ENCODE measurements around the gene ADORA3.
A peak's percentile ranks its signal among the peaks of the same experiment; 100 is the strongest.

The ADORA3 gene

DNA sequence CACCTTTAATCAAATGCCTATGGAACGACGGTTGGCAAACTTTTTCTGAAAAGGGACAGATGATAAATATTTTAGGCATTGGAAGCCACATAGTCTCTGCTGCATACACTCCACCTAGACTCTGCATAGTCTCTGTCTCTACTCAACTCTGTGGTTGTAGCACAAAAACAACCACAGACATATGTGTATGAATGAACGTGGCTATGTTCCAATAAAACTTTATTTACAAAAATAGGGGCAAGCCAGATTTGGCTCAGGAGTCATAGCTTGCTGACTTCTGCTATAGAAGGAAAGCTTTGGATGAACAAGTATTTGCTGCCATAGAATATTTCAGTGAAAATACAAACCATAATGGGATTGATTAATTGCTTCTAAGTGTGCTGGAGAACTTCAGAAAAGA is 37.5 kb upstream of the ADORA3 start:
- DNase-seq (ENCODE audit: low spot score) = no peak
- H3K27ac ChIP-seq = no peak overlapping the region
- TF ChIP-seq, protein P1, sequence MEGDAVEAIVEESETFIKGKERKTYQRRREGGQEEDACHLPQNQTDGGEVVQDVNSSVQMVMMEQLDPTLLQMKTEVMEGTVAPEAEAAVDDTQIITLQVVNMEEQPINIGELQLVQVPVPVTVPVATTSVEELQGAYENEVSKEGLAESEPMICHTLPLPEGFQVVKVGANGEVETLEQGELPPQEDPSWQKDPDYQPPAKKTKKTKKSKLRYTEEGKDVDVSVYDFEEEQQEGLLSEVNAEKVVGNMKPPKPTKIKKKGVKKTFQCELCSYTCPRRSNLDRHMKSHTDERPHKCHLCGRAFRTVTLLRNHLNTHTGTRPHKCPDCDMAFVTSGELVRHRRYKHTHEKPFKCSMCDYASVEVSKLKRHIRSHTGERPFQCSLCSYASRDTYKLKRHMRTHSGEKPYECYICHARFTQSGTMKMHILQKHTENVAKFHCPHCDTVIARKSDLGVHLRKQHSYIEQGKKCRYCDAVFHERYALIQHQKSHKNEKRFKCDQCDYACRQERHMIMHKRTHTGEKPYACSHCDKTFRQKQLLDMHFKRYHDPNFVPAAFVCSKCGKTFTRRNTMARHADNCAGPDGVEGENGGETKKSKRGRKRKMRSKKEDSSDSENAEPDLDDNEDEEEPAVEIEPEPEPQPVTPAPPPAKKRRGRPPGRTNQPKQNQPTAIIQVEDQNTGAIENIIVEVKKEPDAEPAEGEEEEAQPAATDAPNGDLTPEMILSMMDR (conservative IDR thresholded peaks at IDR 0.05; ENCODE audit: low read depth) = no peak
- ChIA-PET CTCF (no interaction called here), POLR2A (ENCODE audit: low non-redundant PET) (no interaction called here)

DNA sequence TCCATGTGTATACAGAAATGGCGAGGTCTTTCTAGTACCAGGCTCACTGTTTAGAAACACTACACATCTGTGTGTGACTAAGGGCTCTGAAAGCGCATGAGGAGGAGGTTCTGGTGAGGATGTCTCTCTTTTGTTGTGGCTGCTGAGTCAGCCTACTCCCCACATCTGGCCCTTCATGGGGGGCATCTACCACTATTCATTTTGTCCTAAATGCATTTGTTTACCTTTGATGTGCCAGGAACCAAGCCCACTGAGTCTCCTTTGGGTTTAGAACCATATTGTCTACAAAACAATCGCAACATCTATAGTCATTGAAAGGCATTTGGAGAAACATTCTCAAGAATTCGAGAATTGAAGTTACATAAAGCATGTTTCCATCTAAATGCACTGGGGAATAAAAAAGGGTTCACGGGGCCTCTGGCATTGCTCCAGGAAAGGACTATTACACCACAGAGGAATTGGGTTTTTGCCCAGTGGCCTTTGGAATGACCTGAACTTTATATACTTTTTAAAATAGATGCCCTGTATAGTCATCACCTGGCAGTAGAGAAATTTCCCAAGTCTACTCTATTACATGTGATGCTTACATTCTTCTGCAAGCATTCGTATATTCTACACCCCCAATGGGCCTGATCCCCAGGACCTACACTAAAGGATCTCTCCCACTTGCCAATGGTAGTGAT is 35.1 kb upstream of the ADORA3 start:
- H3K27ac ChIP-seq = no peak overlapping the region
- POLR2A ChIA-PET (ENCODE audit: low non-redundant PET) = no interaction called here
- DNase-seq (ENCODE audit: low spot score) = no peak
- TF ChIP-seq, protein P1 (conservative IDR thresholded peaks at IDR 0.05; ENCODE audit: low read depth) = no peak
- CTCF ChIA-PET = no interaction called here

DNA sequence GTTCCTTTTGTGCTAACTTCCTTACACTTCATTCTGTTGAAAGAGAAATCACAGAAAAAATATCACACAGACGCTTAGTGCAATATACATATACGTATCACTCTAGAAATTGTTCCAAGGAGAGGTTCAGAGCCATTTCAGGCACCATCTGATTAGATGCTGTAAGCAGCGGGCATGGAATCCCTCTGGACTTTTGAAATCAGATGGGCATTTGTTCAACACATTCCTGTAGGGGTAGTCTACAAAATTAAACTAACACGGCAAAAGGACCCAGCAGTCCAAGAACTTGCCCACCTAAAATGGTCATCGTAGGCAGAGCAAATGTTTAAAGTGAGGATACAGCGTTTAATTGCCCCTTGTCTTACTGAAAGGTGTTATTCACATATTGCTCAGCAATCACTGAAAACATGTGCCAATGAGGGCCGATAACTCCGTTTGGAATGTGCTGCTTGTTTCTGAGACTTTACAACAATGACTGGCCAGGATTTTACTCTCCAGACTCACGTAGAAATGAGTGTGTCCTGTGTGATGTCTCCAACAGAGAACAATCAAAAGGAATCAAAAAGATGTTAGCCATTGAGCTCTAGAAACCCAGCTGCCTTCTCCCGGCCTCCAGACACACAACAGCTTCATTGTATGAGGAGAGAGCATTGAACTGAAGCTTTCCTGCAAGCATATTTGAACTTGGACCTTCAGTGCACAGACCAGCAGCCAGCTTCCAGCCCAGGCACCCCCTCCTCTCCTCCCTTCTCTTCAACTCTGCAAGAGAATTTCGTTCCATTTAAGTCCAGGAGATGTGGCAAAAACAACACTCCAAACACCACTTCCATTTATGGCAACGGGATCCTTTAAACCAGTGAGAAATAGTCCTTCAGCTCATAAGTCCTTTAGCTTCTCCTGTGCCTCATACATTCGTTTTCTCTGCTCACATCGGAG is 32.1 kb upstream of the ADORA3 start:
- POLR2A ChIA-PET (ENCODE audit: low non-redundant PET) = no interaction called here
- no peak overlapping the region for H3K27ac ChIP-seq
- TF ChIP-seq, protein P1 (conservative IDR thresholded peaks at IDR 0.05; ENCODE audit: low read depth) = no peak
- DNase-seq (ENCODE audit: low spot score) = no peak
- CTCF ChIA-PET = no interaction called here

DNA sequence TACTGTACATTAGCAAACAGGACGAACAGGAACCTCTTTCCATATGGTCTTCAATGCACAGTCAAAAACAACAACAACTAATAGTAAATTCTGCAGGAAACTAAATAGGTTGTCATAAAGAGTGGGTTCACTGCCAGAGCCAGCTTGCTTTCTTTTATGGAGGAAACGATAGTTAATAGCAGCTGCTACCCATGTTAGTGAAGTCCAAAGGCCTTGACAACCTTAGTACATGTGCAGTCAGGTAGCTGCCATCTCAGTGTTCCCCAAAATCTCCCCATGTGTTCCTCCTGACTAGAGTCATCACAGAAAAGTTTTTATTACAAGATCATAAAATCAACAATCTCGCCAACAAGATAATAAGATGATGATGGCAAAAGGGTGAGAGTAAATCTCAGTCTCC is 16.6 kb upstream of the ADORA3 start:
- ChIA-PET CTCF (interaction anchor here (1.1 kb wide), 1 partner anchor 13 kb away, joined by 3 read pairs; no protein-coding TSS in a partner anchor), POLR2A (ENCODE audit: low non-redundant PET) (no interaction called here)
- TF ChIP-seq, protein P1 (conservative IDR thresholded peaks at IDR 0.05; ENCODE audit: low read depth) = no peak
- H3K27ac ChIP-seq = no peak overlapping the region
- DNase-seq (ENCODE audit: low spot score) = no peak

DNA sequence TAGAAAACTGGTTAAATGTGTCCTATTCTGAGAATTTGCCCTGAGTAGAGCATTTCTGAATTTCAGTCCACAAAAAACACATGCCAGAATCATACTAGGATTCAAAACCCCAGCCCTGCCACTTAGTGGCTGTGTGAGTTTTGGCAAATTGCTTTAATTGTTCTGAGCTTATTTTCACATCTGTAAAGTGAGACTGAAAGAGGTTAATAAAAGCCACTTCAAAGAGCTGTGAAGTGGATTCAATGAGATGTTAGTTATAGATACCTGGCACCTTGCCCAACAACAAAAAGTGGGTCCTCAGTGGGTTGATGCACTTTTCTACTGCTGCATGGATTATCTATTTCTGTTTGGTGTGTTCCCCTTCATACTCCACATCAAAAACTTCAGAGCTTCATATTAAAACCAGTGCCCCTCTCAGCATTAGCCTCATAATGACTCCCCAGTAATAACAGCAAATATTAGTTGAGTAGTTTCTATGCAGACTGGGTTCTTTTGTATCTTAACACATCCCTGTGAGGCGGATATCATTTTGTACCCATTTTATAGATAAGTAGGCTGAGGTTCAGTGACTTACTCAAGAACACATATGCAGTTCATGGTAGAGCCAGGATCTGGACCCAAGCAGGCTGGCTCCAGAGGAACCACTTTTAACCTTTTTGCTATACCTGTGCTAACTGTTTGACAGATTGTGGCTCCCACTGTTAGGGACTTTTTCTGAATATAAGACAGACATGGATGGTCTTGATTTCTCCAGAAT is 14.2 kb upstream of the ADORA3 start:
- no peak overlapping the region for H3K27ac ChIP-seq
- ChIA-PET POLR2A (ENCODE audit: low non-redundant PET) (no interaction called here), CTCF (interaction anchor here (0.6 kb wide), 1 partner anchor 211 kb away, joined by 3 read pairs; no protein-coding TSS in a partner anchor)
- no peak for DNase-seq (ENCODE audit: low spot score)
- TF ChIP-seq, protein P1 (conservative IDR thresholded peaks at IDR 0.05; ENCODE audit: low read depth) = no peak

DNA sequence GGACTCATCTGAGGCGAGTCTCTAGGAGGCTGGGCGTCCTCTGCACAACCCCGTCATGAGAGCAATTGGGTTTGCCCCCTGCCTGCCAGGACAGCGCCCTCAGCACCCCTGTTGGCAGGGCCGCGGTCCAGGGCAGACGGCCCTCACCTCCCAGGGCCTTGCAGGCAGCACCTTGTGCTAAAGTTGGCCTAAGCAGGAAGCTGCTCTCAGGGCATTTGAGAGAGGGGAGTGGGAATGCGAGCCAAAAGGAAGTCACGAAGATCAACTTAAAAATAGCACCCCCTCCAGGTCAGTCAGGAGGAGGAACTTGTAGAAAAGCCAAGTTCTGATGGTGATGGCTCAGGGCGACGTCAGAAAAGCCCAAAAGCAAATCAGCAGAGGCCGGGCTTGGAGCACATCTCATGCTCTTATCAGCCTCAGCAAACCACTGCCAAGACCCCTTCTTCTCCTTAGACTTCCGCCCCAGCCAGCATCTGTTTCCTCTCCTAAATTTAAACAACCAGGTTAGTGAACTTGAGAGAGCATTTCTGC is 12.6 kb upstream of the ADORA3 start:
- ChIA-PET CTCF (interaction anchor here (0.6 kb wide), 1 partner anchor 155 kb away, joined by 3 read pairs; no protein-coding TSS in a partner anchor), POLR2A (ENCODE audit: low non-redundant PET) (no interaction called here)
- TF ChIP-seq, protein P1 (conservative IDR thresholded peaks at IDR 0.05; ENCODE audit: low read depth) = no peak
- DNase-seq (ENCODE audit: low spot score) = peak; percentile 8
- H3K27ac ChIP-seq = no peak overlapping the region

Measured in RWPE1 (cell line).